Naive thymus-derived CD4-positive, alpha-beta T cell (primary cell): ENCODE results near the gene IFRD1. TPM values are rescaled to one million over a fixed set of nuclear protein-coding genes. Genes with fewer than 3 reads are reported as not detected.

Source experiments
- polyA plus RNA-seq, 2 donors: library from polyadenylated mRNA; unstranded; fragments of 300-500 nt; fragmentation: Illumina TruSeq; gene quantifications; one replicate each; pipeline ENCODE4 v1.2.3, GENCODE V29; 2021
- total RNA-seq, 6 experiments: library from RNA in 5 of 6; stranded (reverse) in 5 of 6; gene quantifications; 1 replicate in 5 of 6; 2 replicates in 1 of 6; pipeline ENCODE4 v1.2.3 and lab custom pipeline; 2021 to 2026

The IFRD1 gene
- total and polyA plus RNA-seq, 7 experiments from 2014 or later: 25.2 to 250 (median 56.5) TPM

Other genes starting within 250 kb of the IFRD1 start
- 1 to 10 TPM in 4 of 5 experiments, under 1 TPM in 1; 0.19 to 3.1 (median 2.4) TPM for gene DOCK4, start 244.1 kb upstream of the IFRD1 start, total RNA-seq
- under 1 TPM in 1 of 2 donors, not detected in 1; 0.16 TPM for gene DOCK4, start 244.1 kb upstream of the IFRD1 start, polyA plus RNA-seq
- gene ZNF277, start 243.8 kb upstream of the IFRD1 start, total RNA-seq: 10 to 100 TPM; 19.5 to 38.8 (median 25.9) TPM
- gene ZNF277, start 243.8 kb upstream of the IFRD1 start, polyA plus RNA-seq: 10 to 100 TPM; 25.0 to 28.0 TPM
- gene LSMEM1, start 30.5 kb downstream of the IFRD1 start, total RNA-seq: 1 to 10 TPM; 1.2 to 3.7 (median 2.4) TPM
- under 1 TPM in 1 of 2 donors, not detected in 1; 0.67 TPM for gene LSMEM1, start 30.5 kb downstream of the IFRD1 start, polyA plus RNA-seq